DOHH2 (cell line): ENCODE data around the gene ABLIM2.

Experiments
- H3F3A ChIP-seq: fragments of 200-600 bp; sonication (generic), shearing (Covaris generic); 2 replicates; pipeline ENCODE4 v1.6.0; 2016; ENCODE audit warnings: antibody characterized with exemption, mild to moderate bottlenecking; ENCODE audit not compliant: control insufficient read depth, insufficient read depth
- H3K27ac ChIP-seq: fragments of 200-600 bp; sonication (generic); 2 replicates; pipeline ENCODE4 v1.5.1; 2014; ENCODE audit warnings: low read depth, mild to moderate bottlenecking, low read length, moderate library complexity
- H3K27me3 ChIP-seq: fragments of 200-600 bp; sonication (generic); 2 replicates; pipeline ENCODE4 v1.6.1; 2014; ENCODE audit warnings: mild to moderate bottlenecking, low read length, mixed read lengths; ENCODE audit not compliant: control insufficient read depth
- H3K36me3 ChIP-seq: fragments of 200-600 bp; sonication (generic); 2 replicates; pipeline ENCODE4 v1.6.1; 2014; ENCODE audit warnings: mild to moderate bottlenecking, low read length, moderate library complexity, mixed read lengths; ENCODE audit not compliant: control insufficient read depth
- H3K4me1 ChIP-seq: fragments of 200-600 bp; sonication (generic); 2 replicates; pipeline ENCODE4 v1.6.1; 2014; ENCODE audit warnings: mild to moderate bottlenecking, low read length, mixed read lengths; ENCODE audit not compliant: control insufficient read depth
- H3K4me2 ChIP-seq: fragments of 200-600 bp; sonication (generic); 2 replicates; pipeline ENCODE4 v1.6.0; 2014; ENCODE audit warnings: mild to moderate bottlenecking, low read length, moderate library complexity
- H3K4me3 ChIP-seq: fragments of 200-600 bp; sonication (generic); 2 replicates; pipeline ENCODE4 v1.5.1; 2014; ENCODE audit warnings: mild to moderate bottlenecking, low read length, mixed read lengths
- H3K79me2 ChIP-seq: fragments of 200-600 bp; sonication (generic); 2 replicates; pipeline ENCODE4 v1.6.1; 2014; ENCODE audit warnings: mild to moderate bottlenecking, low read length, mixed read lengths; ENCODE audit not compliant: control insufficient read depth
- H3K9me2 ChIP-seq: fragments of 200-600 bp; sonication (generic); replicated peaks from 2 replicates; pipeline ENCODE4 v1.6.1; 2014; ENCODE audit warnings: mild to moderate bottlenecking, low read length, mixed read lengths; ENCODE audit not compliant: control insufficient read depth
- H3K9me3 ChIP-seq: fragments of 200-600 bp; sonication (generic); 2 replicates; pipeline ENCODE4 v1.6.1; 2014; ENCODE audit warnings: antibody characterized with exemption, low read length, mixed read lengths; ENCODE audit not compliant: control insufficient read depth, insufficient read depth
- H4K20me1 ChIP-seq: fragments of 200-600 bp; sonication (generic); 2 replicates; pipeline ENCODE4 v1.6.0; 2014; ENCODE audit warnings: low read depth, mild to moderate bottlenecking, antibody characterized with exemption, low read length, moderate library complexity; ENCODE audit not compliant: control insufficient read depth, insufficient read depth
- CTCF ChIP-seq: fragments of 200-600 bp; sonication (generic); IDR thresholded peaks from one replicate; pipeline ENCODE4 v1.5.1; 2014; ENCODE audit warnings: antibody characterized with exemption, mild to moderate bottlenecking, low read depth, low read length; ENCODE audit not compliant: poor library complexity, severe bottlenecking
- EZH2phosphoT487 ChIP-seq: fragments of 200-600 bp; sonication (generic); IDR thresholded peaks from 2 replicates; pipeline ENCODE4 v1.6.1; 2017; ENCODE audit warnings: borderline replicate concordance, mild to moderate bottlenecking, antibody characterized with exemption, low read length, moderate library complexity, mixed read lengths

ABLIM2 gene

GRCh38 chr4:8023696-8024033, 134.9 kb downstream of the ABLIM2 start:
- no peaks in the 10 kb centered on the region for H4K20me1 ChIP-seq
- no peaks in the 10 kb centered on the region for H3K36me3 ChIP-seq
- H3K27me3 ChIP-seq, result no peaks in the 10 kb centered on the region
- no peaks in the 10 kb centered on the region for H3K9me2 ChIP-seq
- H3K9me3 ChIP-seq, result no peaks in the 10 kb centered on the region
- no peak overlapping the region for H3K27ac ChIP-seq
- no peak for TF ChIP-seq CTCF
- TF ChIP-seq EZH2phosphoT487, result no peak
- no peaks in the 10 kb centered on the region for H3K79me2 ChIP-seq
- H3K4me3 ChIP-seq, result no peak overlapping the region
- H3F3A ChIP-seq, result no peaks in the 10 kb centered on the region
- no peaks in the 10 kb centered on the region for H3K4me1 ChIP-seq
- H3K4me2 ChIP-seq, result no peak overlapping the region

- Histone ChIP-seq H3K27ac (no peak overlapping the region), H3K4me2 (no peak overlapping the region), H3K9me3 (no peaks in the 10 kb centered on the region), H3K79me2 (no peaks in the 10 kb centered on the region), H4K20me1 (no peaks in the 10 kb centered on the region), H3K4me1 (no peaks in the 10 kb centered on the region), H3K27me3 (no peaks in the 10 kb centered on the region), H3K4me3 (no peak overlapping the region), H3F3A (no peaks in the 10 kb centered on the region), H3K9me2 (no peaks in the 10 kb centered on the region), H3K36me3 (no peaks in the 10 kb centered on the region)
- no peak for TF ChIP-seq EZH2phosphoT487
- no peak for TF ChIP-seq CTCF
Measured at GRCh38 chr4:8022767-8023695, 135.6 kb downstream of the ABLIM2 start.

DNA sequence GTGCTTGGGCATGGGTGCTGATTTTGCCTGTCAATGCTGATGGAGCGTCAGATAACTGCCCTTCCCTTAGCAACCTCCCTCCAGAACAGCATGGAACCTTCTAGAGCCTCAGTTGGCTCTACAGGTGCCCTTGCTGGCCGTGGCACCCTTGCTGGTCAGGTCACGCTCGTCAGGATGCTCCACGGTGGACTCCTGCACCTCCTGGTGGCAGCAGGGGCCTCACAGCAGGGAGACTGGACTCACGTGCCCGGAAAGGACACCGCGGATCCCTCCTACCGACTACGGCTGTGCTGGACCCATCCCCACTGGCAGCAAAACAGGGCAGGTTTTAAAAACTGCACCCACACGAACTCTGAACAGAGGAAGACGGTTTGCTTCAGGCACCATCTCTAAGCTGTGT, 136.8 kb downstream of the ABLIM2 start:
- H3K79me2 ChIP-seq, result no peaks in the 10 kb centered on the region
- TF ChIP-seq CTCF, result no peak
- no peak for TF ChIP-seq EZH2phosphoT487
- H3K9me2 ChIP-seq, result no peaks in the 10 kb centered on the region
- H3K27me3 ChIP-seq, result no peaks in the 10 kb centered on the region
- H3K4me2 ChIP-seq, result no peak overlapping the region
- no peak overlapping the region for H3K27ac ChIP-seq
- H4K20me1 ChIP-seq, result no peaks in the 10 kb centered on the region
- no peaks in the 10 kb centered on the region for H3K9me3 ChIP-seq
- no peak overlapping the region for H3K4me3 ChIP-seq
- H3K4me1 ChIP-seq, result no peaks in the 10 kb centered on the region
- H3F3A ChIP-seq, result no peaks in the 10 kb centered on the region
- no peaks in the 10 kb centered on the region for H3K36me3 ChIP-seq
